ENCODE data around the gene ANKRD27. TPM values are rescaled to one million over a fixed set of nuclear protein-coding genes. Genes with fewer than 3 reads are reported as not detected.

ANKRD27 gene
- total RNA-seq, 2 experiments from 2014 or later = 16.5 to 17.6 TPM

DNA sequence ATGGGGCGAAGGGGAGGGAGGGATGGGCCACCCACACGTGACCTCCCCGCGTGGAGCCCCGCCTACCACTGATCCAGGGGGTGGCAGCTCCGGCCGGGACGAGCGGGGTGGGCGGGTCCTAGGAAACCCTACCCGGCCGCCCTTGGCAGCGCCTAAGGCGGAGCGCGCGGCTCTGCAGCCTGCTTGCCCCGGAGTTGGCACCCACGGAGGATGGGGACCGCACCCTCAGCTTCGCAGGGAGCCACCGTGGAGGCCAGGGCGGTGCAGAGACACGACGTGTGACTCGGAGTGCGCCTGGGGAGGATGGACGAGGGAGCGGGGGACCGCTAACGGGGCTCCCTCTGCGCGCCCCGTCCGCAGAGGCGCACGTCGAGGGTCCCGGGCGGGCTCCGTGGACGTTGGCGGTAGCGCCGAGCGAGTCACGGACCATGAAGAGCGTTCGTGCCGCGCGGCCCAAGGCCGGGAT lies 773 bp upstream of the ANKRD27 start, which contains the start of gene RGS9BP:
Gene RGS9BP, plus strand, starts transcription at position 129 of the 466 bp plus-strand sequence. CDS start 416 bp downstream, outside the sequence.
- Histone ChIP-seq H3K4me3 (ENCODE audit: low read length) (peak within 1 kb of the TSS; percentile 89), H3K4me1 (ENCODE audit: insufficient read depth, low read length) (peaks cover 48% of the 10 kb centered on the region), H3K27ac (ENCODE audit: low read depth in 1 of 2, low read length in 2 of 2) (peak within 1 kb of the TSS in 1 of 2 donors; percentile 80), H3K27me3 (ENCODE audit: control insufficient read depth in 1 of 2, insufficient read depth in 2 of 2, low read length in 2 of 2) (peaks cover 14 to 21% of the 10 kb centered on the region in 2 experiments), H3K9me3 (ENCODE audit: control insufficient read depth in 1 of 2, insufficient read depth in 1 of 2, low read length in 2 of 2) (no peaks in the 10 kb centered on the region), H3K36me3 (ENCODE audit: insufficient read depth, low read length) (no peaks in the 10 kb centered on the region)
- H3K4me1 Mint-ChIP-seq (ENCODE audit: low read depth) = peaks cover 48% of the 10 kb centered on the region
- peak; percentile 27 for ATAC-seq (ENCODE audit: poor library complexity)
- H3K4me3 Mint-ChIP-seq = peak within 1 kb of the TSS; percentile 95
- peaks cover 12% of the 10 kb centered on the region for H3K36me3 Mint-ChIP-seq (ENCODE audit: low read depth)
- peaks cover 8% of the 10 kb centered on the region for H3K27me3 Mint-ChIP-seq
- CTCF ChIA-PET = interaction anchor here (0.5 to 2.2 kb wide), 5 partner anchors 12 to 402 kb away, joined by 3 to 5 read pairs (median 3); partner anchors contain the start of genes NUDT19 and PDCD5
- H3K9me3 Mint-ChIP-seq = no peaks in the 10 kb centered on the region
- POLR2A ChIA-PET = interaction anchor here (0.6 to 3.9 kb wide), 17 partner anchors 10 to 696 kb away, joined by 3 to 58 read pairs (median 4); partner anchors contain the start of genes CEP89, DPY19L3, FAAP24 and NUDT19
- DNase-seq = peak; percentile 15 to 83 (median 53)
- H3K27ac Mint-ChIP-seq = peak within 1 kb of the TSS; percentile 76
- intact Hi-C loops (cut with DNase I, micrococcal nuclease) = loop anchor here (1.0 to 10.0 kb wide), 8 partner anchors 15 to 409 kb away; partner anchors contain the start of genes DPY19L3 (in 1 of the 2), FAAP24 (in 1 of the 2), GPATCH1 (in 1 of the 2) and NUDT19 (in 1 of the 2)
- TF ChIP-seq, protein P1, sequence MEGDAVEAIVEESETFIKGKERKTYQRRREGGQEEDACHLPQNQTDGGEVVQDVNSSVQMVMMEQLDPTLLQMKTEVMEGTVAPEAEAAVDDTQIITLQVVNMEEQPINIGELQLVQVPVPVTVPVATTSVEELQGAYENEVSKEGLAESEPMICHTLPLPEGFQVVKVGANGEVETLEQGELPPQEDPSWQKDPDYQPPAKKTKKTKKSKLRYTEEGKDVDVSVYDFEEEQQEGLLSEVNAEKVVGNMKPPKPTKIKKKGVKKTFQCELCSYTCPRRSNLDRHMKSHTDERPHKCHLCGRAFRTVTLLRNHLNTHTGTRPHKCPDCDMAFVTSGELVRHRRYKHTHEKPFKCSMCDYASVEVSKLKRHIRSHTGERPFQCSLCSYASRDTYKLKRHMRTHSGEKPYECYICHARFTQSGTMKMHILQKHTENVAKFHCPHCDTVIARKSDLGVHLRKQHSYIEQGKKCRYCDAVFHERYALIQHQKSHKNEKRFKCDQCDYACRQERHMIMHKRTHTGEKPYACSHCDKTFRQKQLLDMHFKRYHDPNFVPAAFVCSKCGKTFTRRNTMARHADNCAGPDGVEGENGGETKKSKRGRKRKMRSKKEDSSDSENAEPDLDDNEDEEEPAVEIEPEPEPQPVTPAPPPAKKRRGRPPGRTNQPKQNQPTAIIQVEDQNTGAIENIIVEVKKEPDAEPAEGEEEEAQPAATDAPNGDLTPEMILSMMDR (IDR thresholded peaks at IDR 0.05) = no peak

DNA sequence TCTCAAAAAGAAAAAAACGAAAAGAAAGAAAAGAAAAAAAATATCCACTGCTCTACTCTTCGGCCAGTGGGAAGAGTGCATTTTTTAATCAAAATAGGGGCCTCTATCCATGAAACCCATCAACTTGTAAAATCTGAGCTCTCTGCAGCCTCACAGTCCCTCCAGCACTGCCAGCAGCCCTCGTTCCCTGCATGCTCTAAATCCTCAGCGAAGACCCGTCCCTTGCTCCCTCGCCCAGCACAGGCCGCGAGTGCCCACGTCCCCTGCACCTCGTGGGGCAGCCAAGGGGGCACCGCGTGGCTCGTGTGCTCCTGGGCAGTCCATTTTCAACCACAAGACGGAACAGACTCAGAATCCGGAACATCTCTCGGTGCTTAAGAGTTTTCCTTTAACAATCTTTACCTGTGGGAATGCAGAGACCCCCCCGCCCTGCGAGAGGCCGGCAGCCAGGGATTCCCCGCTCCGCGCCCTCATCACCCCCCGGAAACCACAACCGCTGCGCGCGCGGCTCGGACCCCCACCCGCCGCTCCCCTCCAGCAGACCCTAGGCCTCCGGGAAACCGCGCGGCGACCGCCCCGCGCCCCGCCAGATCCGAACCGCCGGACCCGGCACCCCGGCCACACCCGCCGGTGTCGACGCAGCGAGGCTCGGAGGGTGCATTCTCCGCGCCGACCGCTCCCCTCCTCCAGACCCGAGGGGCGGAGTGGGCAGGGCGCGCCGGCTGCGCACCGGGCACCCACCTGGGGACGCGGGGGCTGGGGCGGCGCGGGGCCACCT lies 638 bp downstream of the ANKRD27 start:
- H3K9me3 Mint-ChIP-seq = no peaks in the 10 kb centered on the region
- peak overlapping the region; percentile 89 for H3K4me3 ChIP-seq (ENCODE audit: low read length)

More for the DNA sequence above, 638 bp downstream of the ANKRD27 start:
- peaks cover 58% of the 10 kb centered on the region for H3K4me1 Mint-ChIP-seq (ENCODE audit: low read depth)
- Histone ChIP-seq H3K4me1 (ENCODE audit: insufficient read depth, low read length) (peaks cover 60% of the 10 kb centered on the region), H3K36me3 (ENCODE audit: insufficient read depth, low read length) (no peaks in the 10 kb centered on the region), H3K9me3 (ENCODE audit: control insufficient read depth in 1 of 2, insufficient read depth in 1 of 2, low read length in 2 of 2) (no peaks in the 10 kb centered on the region), H3K27ac (ENCODE audit: low read depth in 1 of 2, low read length in 2 of 2) (no peak overlapping the region), H3K27me3 (ENCODE audit: control insufficient read depth in 1 of 2, insufficient read depth in 2 of 2, low read length in 2 of 2) (peaks cover 14 to 16% of the 10 kb centered on the region in 2 experiments)
- TF ChIP-seq, protein P1 (IDR thresholded peaks at IDR 0.05) = no peak
- ATAC-seq (ENCODE audit: poor library complexity) = no peak
- peaks cover 8% of the 10 kb centered on the region for H3K27me3 Mint-ChIP-seq
- intact Hi-C loops (cut with DNase I, micrococcal nuclease) = loop anchor here in 1 of 2 experiments (5.0 to 10.0 kb wide), 5 partner anchors 72 to 503 kb away; partner anchors contain the start of genes DPY19L3, GPATCH1 and ZNF507
- POLR2A ChIA-PET = interaction anchor here (0.6 to 3.9 kb wide), 13 partner anchors 9 to 698 kb away, joined by 3 to 58 read pairs (median 4); partner anchors contain the start of genes CEP89, DPY19L3, FAAP24 and NUDT19
- DNase-seq = peak in 1 of 14 experiments; percentile 28
- H3K36me3 Mint-ChIP-seq (ENCODE audit: low read depth) = peaks cover 20% of the 10 kb centered on the region
- peak overlapping the region; percentile 94 for H3K4me3 Mint-ChIP-seq
- H3K27ac Mint-ChIP-seq = peak overlapping the region; percentile 79
- CTCF ChIA-PET = interaction anchor here (1.1 to 1.3 kb wide), 3 partner anchors 17 to 93 kb away, joined by 3 read pairs; partner anchors contain the start of genes NUDT19 and PDCD5

Measured in CD4-positive, alpha-beta T cell (primary cell).